WERI-Rb-1 (cell line): ENCODE results near the gene CASQ1.

Source experiments
- DNase-seq: peaks from one replicate; pipeline ENCODE4 v3.0.0-alpha.2; 2020
- H3K27ac ChIP-seq: fragments of 250-450 bp; sonication (Bioruptor Pico); 2 replicates; pipeline ENCODE4 v1.5.1; 2020; ENCODE audit warnings: mild to moderate bottlenecking, moderate library complexity
- H3K27me3 ChIP-seq: fragments of 250-450 bp; sonication (Bioruptor Pico); 2 replicates; pipeline ENCODE4 v1.5.1; 2021; ENCODE audit warnings: mild to moderate bottlenecking, low read depth, moderate library complexity; ENCODE audit not compliant: insufficient read depth, severe bottlenecking
- H3K36me3 ChIP-seq: fragments of 250-450 bp; sonication (Bioruptor Pico); 2 replicates; pipeline ENCODE4 v1.5.1; 2020; ENCODE audit warnings: mild to moderate bottlenecking, moderate library complexity
- H3K4me3 ChIP-seq: 2 replicates; pipeline ENCODE4 v1.5.1; 2011; ENCODE audit warnings: low read depth, mild to moderate bottlenecking, control low read depth, low read length
- H3K9me3 ChIP-seq: fragments of 250-450 bp; sonication (Bioruptor Pico); 2 replicates; pipeline ENCODE4 v1.5.1; 2021; ENCODE audit warnings: mild to moderate bottlenecking, moderate library complexity; ENCODE audit not compliant: severe bottlenecking
- TF ChIP-seq, protein P1 (sequence below): IDR thresholded peaks from 2 replicates; pipeline ENCODE4 v1.5.1; 2011; ENCODE audit warnings: low read depth, mild to moderate bottlenecking, control low read depth, inconsistent platforms, low read length

The CASQ1 gene

DNA sequence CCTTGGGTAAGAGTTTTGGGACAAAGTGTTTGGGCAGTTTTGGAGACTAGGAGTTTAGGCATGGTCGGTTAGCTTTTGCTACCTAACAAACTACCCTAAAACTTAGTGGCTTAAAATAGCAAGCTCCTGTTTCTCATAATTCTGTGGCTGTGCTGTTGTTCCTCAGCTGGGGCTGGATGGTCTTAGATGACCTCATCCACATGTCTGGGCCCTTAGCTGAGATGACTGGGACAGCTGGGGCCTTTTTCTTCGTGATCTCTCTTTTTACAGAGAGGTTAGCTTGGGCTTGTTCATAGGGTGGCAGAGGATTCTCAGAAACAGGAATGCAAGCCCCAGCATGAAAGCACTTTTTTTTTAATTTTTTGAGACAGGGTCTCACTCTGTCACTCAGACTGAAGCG is 32.3 kb upstream of the CASQ1 start:
- TF ChIP-seq, protein P1, sequence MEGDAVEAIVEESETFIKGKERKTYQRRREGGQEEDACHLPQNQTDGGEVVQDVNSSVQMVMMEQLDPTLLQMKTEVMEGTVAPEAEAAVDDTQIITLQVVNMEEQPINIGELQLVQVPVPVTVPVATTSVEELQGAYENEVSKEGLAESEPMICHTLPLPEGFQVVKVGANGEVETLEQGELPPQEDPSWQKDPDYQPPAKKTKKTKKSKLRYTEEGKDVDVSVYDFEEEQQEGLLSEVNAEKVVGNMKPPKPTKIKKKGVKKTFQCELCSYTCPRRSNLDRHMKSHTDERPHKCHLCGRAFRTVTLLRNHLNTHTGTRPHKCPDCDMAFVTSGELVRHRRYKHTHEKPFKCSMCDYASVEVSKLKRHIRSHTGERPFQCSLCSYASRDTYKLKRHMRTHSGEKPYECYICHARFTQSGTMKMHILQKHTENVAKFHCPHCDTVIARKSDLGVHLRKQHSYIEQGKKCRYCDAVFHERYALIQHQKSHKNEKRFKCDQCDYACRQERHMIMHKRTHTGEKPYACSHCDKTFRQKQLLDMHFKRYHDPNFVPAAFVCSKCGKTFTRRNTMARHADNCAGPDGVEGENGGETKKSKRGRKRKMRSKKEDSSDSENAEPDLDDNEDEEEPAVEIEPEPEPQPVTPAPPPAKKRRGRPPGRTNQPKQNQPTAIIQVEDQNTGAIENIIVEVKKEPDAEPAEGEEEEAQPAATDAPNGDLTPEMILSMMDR: no peak
- no peak overlapping the region for H3K27ac ChIP-seq

DNA sequence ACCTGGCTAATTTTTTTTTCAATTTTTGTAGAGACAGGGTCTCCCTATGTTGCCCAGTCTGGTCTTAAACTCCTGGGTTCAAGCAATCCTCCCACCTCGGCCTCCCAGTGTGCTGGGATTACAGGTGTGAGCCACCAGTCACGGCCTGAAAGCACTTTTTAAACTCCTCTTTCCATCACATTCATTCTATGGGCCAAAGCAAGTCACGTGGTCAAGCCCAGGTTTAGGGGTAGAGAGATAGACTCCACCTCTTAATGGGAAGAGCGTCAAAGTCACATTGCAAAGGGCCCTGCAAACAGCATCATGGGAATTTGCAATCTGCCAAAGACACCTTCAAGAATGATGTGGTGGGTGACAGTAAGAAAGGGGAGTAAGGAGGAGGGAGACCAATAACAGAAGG is 31.8 kb upstream of the CASQ1 start:
- TF ChIP-seq, protein P1: no peak
- Histone ChIP-seq H3K9me3 (no peaks in the 10 kb centered on the region), H3K36me3 (no peaks in the 10 kb centered on the region), H3K27me3 (no peaks in the 10 kb centered on the region), H3K4me3 (no peak overlapping the region), H3K27ac (no peak overlapping the region)
- no peak for DNase-seq

More for the DNA sequence above, 32.3 kb upstream of the CASQ1 start:
- DNase-seq: no peak
- Histone ChIP-seq H3K27me3 (no peaks in the 10 kb centered on the region), H3K36me3 (no peaks in the 10 kb centered on the region), H3K4me3 (no peak overlapping the region), H3K9me3 (no peaks in the 10 kb centered on the region)

DNA sequence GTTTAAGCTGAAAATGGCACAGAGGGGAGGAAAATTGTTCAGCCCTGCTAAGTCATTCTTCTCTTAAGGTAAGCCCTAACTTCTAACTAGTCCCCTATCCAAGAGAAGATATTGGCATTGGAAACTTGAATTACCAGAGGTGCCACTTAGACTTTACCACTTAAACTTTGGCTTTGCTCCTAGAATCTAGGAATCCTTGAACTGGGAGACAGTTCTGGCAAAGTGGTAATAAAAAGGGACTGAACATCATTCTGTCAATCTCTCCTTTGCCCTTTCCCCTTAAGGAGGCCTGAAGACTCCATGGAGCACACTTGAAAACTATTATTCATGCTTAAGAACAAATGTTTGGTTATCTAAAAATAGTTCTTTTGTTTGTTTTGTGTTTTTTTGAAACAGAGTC is 30.5 kb upstream of the CASQ1 start:
- H3K27ac ChIP-seq: no peak overlapping the region
- no peak for DNase-seq

DNA sequence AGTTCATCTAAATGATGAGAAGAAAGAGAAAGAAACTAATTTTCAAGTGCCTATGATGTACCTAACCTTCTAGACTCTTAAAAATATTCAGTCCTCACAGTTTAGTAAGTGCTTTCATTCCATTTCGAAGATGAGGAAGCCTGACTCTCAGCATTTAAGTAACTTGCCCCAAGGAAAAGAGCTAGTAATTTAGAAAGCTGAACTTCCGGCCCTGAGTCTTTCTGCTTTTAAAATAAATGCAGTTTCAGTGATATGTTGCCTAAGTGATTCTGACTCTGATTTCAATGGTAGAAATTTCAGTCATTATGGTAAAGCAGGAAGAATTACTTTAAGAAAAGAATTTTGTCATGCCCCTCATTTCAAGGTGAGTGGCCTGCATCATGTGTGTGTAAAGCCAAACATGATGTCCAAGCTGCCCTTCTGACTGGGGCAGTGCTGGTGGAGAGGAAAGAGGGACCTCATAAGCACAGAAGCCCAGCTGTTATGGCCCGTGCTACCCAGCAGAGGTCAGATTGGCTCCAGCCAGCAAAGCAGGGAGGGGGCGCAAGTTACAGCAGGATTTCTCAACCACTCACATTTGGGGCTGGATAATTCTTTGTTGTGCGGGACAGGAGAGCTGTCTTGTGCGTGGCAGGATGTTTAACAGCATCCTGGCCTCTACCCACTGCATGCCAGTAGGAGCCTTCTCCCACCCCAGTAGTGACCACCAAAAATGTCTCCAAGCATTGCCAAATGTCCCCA is 28.2 kb upstream of the CASQ1 start:
- Histone ChIP-seq H3K27ac (no peak overlapping the region), H3K9me3 (no peaks in the 10 kb centered on the region), H3K36me3 (no peaks in the 10 kb centered on the region), H3K27me3 (no peaks in the 10 kb centered on the region), H3K4me3 (no peak overlapping the region)
- DNase-seq: peak; percentile 85
- TF ChIP-seq, protein P1: peak; percentile 99

More for the DNA sequence above, 30.5 kb upstream of the CASQ1 start:
- Histone ChIP-seq H3K27me3 (no peaks in the 10 kb centered on the region), H3K36me3 (no peaks in the 10 kb centered on the region), H3K4me3 (no peak overlapping the region), H3K9me3 (no peaks in the 10 kb centered on the region)
- TF ChIP-seq, protein P1: no peak

DNA sequence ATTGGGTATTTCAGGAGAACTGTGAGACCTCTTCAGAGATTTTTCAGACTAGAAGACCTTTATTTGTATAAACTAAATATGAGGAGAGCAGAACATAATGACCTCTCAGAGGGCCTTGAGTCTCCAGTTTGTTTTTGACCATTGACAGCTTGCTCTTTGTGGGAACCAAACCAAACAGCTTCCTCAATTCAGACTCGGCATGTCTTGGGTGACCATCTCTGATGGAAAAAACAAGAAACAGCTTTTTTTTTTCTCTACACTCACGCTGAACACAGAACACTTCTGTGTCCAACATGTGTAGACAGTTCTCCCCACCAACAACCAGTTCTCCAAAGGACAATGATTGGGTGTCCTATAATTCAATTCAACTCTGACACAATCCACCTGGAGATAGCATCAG is 27.4 kb upstream of the CASQ1 start:
- H3K36me3 ChIP-seq: no peaks in the 10 kb centered on the region
- no peaks in the 10 kb centered on the region for H3K27me3 ChIP-seq
- TF ChIP-seq, protein P1: no peak
- no peak overlapping the region for H3K4me3 ChIP-seq
- no peak for DNase-seq
- H3K27ac ChIP-seq: no peak overlapping the region
- H3K9me3 ChIP-seq: no peaks in the 10 kb centered on the region

DNA sequence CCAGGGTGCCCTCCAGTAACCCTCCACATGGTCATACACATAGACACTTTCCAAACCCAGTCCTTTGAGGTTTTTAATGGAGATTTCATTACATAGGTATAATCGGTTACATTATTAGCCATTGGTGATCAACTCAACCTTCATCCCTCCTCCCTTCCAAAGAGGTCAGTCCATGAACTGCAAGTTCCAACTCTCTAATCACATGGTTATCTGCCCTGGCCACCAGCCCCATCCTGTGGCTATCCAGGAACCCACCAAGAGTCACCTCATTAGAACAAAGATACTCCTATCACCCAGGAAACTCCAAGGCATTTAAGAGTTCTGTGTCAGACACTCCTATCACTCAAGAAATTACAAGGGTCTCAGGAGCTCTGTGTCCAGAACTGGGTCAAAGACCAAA is 26.8 kb upstream of the CASQ1 start:
- TF ChIP-seq, protein P1: peak; percentile 48; the same call in 1 of the 2 replicates
- DNase-seq: peak; percentile 57
- no peak overlapping the region for H3K27ac ChIP-seq

More for the DNA sequence above, 26.8 kb upstream of the CASQ1 start:
- Histone ChIP-seq H3K4me3 (no peak overlapping the region), H3K27me3 (no peaks in the 10 kb centered on the region), H3K36me3 (no peaks in the 10 kb centered on the region), H3K9me3 (no peaks in the 10 kb centered on the region)
